Nephron progenitor cell (in vitro differentiated cells): ENCODE results near the gene LCN10.
"Not testable (repeated sequence)": the region's sequence is repeated elsewhere in the genome, so short reads cannot be mapped to it uniquely, and the experiment has no call there.

Experiments
- DNase-seq: peaks from one replicate; pipeline ENCODE4 v3.0.0; 2021
- H3K27ac Mint-ChIP-seq: 2 replicates; pipeline ENCODE4 v1.8.0; 2021; ENCODE audit warnings: mild to moderate bottlenecking, moderate library complexity, mixed read lengths
- H3K27me3 Mint-ChIP-seq: 2 replicates; pipeline ENCODE4 v1.8.0; 2021; ENCODE audit warnings: mild to moderate bottlenecking, low read depth, mixed read lengths; ENCODE audit not compliant: poor library complexity
- H3K36me3 Mint-ChIP-seq: 2 replicates; pipeline ENCODE4 v1.8.0; 2021; ENCODE audit warnings: low read depth, mixed read lengths
- H3K4me1 Mint-ChIP-seq: 2 replicates; pipeline ENCODE4 v1.8.0; 2021; ENCODE audit warnings: mixed read lengths
- H3K4me3 Mint-ChIP-seq: 2 replicates; pipeline ENCODE4 v1.8.0; 2021; ENCODE audit warnings: mild to moderate bottlenecking, moderate library complexity, mixed read lengths
- H3K9me3 Mint-ChIP-seq: 2 replicates; pipeline ENCODE4 v1.8.0; 2021; ENCODE audit warnings: mild to moderate bottlenecking, moderate library complexity, mixed read lengths
- TF ChIP-seq, protein P1 (sequence below): fragments of 200-600 bp; sonication (generic); IDR thresholded peaks from 2 replicates; pipeline ENCODE4 v1.5.0; 2021; ENCODE audit warnings: antibody characterized with exemption

Gene LCN10

DNA sequence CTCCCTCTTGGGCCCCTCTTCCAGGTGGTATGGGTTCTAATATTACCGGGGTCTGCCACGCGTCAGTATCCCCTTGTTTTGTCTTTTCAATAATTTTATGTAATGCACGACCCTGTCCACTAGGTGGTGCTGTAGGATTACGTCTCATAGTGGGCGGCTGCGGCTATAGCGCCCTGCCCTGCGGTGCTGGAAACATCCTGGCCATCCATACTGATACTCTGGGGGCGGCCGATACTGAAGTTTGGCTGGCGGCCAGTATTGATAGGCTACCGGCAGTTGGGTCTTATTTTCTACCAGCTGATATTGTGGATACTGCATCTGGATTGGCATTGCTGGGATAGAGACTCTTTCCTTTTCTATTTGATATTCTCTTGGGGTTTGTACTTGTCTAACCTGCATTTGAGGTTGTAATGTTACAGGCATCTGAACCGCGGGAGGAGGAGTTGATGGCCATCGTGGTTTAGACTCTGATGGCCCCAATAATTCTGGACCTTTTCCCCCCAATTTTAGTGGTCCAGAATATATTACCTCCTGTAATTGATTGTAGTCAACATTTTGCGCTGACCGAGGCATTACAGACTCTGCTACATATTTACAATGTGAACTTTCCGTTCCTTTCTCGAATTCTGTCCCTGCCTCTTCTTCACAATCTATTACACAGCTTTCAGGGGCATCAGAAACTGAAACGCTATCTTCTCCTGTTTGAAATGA lies 45.1 kb upstream of the LCN10 start:
- Mint-ChIP-seq H3K27me3 (peaks cover 25% of the 10 kb centered on the region), H3K27ac (no peak overlapping the region), H3K36me3 (no peaks in the 10 kb centered on the region), H3K9me3 (no peaks in the 10 kb centered on the region), H3K4me1 (peaks cover 47% of the 10 kb centered on the region), H3K4me3 (no peak overlapping the region)
- DNase-seq = peak; percentile 78
- TF ChIP-seq, protein P1, sequence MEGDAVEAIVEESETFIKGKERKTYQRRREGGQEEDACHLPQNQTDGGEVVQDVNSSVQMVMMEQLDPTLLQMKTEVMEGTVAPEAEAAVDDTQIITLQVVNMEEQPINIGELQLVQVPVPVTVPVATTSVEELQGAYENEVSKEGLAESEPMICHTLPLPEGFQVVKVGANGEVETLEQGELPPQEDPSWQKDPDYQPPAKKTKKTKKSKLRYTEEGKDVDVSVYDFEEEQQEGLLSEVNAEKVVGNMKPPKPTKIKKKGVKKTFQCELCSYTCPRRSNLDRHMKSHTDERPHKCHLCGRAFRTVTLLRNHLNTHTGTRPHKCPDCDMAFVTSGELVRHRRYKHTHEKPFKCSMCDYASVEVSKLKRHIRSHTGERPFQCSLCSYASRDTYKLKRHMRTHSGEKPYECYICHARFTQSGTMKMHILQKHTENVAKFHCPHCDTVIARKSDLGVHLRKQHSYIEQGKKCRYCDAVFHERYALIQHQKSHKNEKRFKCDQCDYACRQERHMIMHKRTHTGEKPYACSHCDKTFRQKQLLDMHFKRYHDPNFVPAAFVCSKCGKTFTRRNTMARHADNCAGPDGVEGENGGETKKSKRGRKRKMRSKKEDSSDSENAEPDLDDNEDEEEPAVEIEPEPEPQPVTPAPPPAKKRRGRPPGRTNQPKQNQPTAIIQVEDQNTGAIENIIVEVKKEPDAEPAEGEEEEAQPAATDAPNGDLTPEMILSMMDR = peak; percentile 76

DNA sequence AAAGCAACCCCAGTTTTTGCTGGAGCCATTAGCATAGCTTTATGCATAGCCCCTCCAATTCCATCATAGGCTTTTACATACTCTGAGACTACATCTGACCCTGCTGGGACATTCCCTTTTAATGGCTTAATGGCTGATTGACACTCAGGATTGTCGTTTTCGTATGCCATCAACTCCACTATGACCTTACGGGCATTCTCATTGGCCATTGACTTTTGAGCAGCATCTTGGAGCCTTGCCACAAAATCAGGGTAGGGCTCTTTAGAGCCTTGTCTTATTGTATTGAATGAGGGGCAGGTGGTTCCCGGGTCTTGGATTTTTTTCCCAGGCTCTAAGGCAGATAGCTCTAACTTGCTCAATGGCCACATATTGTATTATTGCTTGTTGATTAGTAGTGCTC lies 44.2 kb upstream of the LCN10 start:
- DNase-seq, H3K9me3 Mint-ChIP-seq, H3K4me3 Mint-ChIP-seq, H3K27ac Mint-ChIP-seq, H3K36me3 Mint-ChIP-seq: not testable (repeated sequence)
- Mint-ChIP-seq H3K4me1 (peaks cover 46% of the 10 kb centered on the region), H3K27me3 (peaks cover 25% of the 10 kb centered on the region)

- Mint-ChIP-seq H3K36me3 (no peaks in the 10 kb centered on the region), H3K4me3 (no peak overlapping the region), H3K27ac (no peak overlapping the region), H3K4me1 (peaks cover 47% of the 10 kb centered on the region), H3K9me3 (no peaks in the 10 kb centered on the region), H3K27me3 (peaks cover 30% of the 10 kb centered on the region)
- no peak for DNase-seq
- TF ChIP-seq, protein P1 = no peak
Measured at GRCh38 chr9:136786451-136786850, 43.7 kb upstream of the LCN10 start.

DNA sequence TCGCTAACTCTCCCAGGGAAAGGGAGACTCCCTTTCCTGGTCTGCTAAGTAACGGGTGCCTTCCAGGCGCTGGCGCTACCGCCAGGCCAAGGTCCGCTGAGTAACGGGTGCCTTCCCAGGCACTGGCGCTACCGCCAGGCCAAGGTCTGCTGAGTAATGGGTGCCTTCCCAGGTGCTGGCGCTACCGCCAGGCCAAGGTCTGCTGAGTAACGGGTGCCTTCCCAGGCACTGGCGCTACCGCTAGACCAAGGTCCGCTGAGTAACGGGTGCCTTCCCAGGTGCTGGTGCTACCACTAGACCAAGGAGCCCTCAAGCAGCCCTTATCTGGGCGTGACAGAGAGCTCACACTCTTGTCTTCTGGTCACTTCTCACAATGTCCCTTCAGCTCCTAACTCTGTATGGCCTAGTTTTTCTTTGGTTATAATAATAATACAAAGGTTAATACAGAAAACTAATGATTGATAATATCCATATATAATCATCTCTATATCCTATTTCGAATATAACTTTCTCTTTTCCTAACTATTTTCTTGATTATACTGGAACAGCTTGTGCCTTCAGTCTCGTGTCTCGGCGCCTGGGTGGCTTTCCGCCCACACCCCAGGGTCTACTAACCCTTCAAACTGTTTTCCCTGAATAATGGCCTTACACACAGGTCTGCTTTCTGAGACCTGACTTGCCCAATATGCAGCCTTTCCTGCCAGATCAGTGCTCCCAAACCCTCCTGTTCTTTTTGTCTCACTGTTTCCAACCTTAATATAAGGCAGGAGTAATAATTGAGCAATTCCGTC lies 43.0 kb upstream of the LCN10 start:
- Mint-ChIP-seq H3K27me3 (peaks cover 35% of the 10 kb centered on the region), H3K4me1 (peaks cover 54% of the 10 kb centered on the region)
- not testable (repeated sequence) for DNase-seq, H3K36me3 Mint-ChIP-seq, H3K27ac Mint-ChIP-seq, H3K9me3 Mint-ChIP-seq, H3K4me3 Mint-ChIP-seq

- TF ChIP-seq, protein P1 = no peak
- H3K36me3 Mint-ChIP-seq = no peaks in the 10 kb centered on the region
- no peak overlapping the region for H3K27ac Mint-ChIP-seq
- peaks cover 56% of the 10 kb centered on the region for H3K4me1 Mint-ChIP-seq
- no peaks in the 10 kb centered on the region for H3K9me3 Mint-ChIP-seq
- H3K27me3 Mint-ChIP-seq = peaks cover 42% of the 10 kb centered on the region
- DNase-seq = no peak
- H3K4me3 Mint-ChIP-seq = no peak overlapping the region
Measured at GRCh38 chr9:136784997-136785361, 42.2 kb upstream of the LCN10 start.

DNA sequence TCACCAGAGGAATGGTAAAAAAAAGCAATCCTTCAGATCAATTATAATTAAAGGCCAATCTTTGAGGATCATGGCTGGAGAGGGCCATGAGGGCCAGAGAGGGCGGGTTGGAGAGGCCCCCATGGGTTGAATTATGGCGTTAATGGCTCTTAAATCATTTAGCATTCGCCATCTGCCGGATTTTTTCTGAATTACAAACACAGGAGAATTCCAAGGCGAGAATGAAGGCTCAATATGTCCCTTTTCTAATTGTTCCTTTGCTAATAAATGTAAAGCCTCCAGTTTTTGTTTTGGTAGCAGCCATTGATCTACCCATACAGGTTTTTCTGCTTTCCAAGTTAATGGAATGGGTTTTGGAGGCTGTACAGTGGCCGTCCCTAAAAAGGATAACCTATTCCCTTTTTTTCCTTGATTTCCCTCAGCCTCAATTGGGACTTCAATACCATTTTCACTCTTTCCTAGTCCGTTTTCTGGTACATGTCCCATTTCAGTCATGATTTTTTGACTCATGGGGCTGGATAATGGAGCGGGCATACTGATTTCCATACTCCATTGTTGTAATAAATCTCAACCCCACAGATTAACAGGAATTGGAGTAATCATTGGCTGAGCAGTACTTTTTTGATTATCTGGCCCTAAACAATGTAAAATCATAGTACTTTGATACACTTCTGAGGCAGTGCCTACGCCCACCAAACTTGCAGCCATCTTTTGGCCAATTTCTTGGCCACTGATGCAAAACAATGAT lies 41.7 kb upstream of the LCN10 start:
- peaks cover 48% of the 10 kb centered on the region for H3K27me3 Mint-ChIP-seq
- H3K36me3 Mint-ChIP-seq = no peaks in the 10 kb centered on the region
- TF ChIP-seq, protein P1 = no peak
- no peak overlapping the region for H3K4me3 Mint-ChIP-seq
- H3K4me1 Mint-ChIP-seq = peaks cover 53% of the 10 kb centered on the region
- peaks cover 1% of the 10 kb centered on the region for H3K9me3 Mint-ChIP-seq
- no peak overlapping the region for H3K27ac Mint-ChIP-seq
- DNase-seq = no peak
